Testis (tissue), 2 donors: ENCODE data around the gene ELMO3.

ENCODE experiments used
- CTCF ChIP-seq, 3 experiments: fragments of 450-650 bp in 2 of 3; fragments of 200-600 bp in 1 of 3; sonication (generic) in 1 of 3; IDR thresholded peaks; one replicate each; pipeline ENCODE4 v1.5.1; 2016 to 2019; ENCODE audit warnings: antibody characterized with exemption in 3 of 3, mild to moderate bottlenecking in 2 of 3, moderate library complexity in 1 of 3
- POLR2A ChIP-seq: fragments of 450-650 bp; IDR thresholded peaks from one replicate; pipeline ENCODE4 v1.6.1; 2017; ENCODE audit warnings: antibody characterized with exemption, mild to moderate bottlenecking, moderate library complexity

- no peak for TF ChIP-seq CTCF (IDR thresholded peaks at IDR 0.05)
- TF ChIP-seq POLR2A, result no peak
Measured at GRCh38 chr16:67194260-67194659, 4.7 kb upstream of the ELMO3 start.
